HepG2 (cell line): ENCODE measurements around the gene OTX1. TPM values are rescaled to one million over a fixed set of nuclear protein-coding genes. Genes with fewer than 3 reads are reported as not detected.

Source experiments
- ATF7 ChIP-seq, 2 experiments: fragments of 450-650 bp in 1 of 2; sonication (generic) in 1 of 2; formaldehyde crosslinking in 1 of 2; IDR thresholded peaks; 2 replicates each; pipeline versions ENCODE4 v1.4.0 to v1.6.1; 2016 to 2020; ENCODE audit warnings: antibody characterized with exemption in 1 of 2, mild to moderate bottlenecking in 1 of 2, missing genetic modification reagents in 1 of 2
- DBP ChIP-seq: sonication (generic); formaldehyde crosslinking; IDR thresholded peaks from 2 replicates; pipeline ENCODE4 v1.4.0; 2020; ENCODE audit warnings: missing genetic modification reagents; ENCODE audit errors: not compliant biosample characterization
- ESRRA ChIP-seq: sonication (generic); formaldehyde crosslinking; IDR thresholded peaks from 2 replicates; pipeline ENCODE4 v1.5.1; 2020; ENCODE audit warnings: mild to moderate bottlenecking, low read depth, missing genetic modification reagents
- HMGXB4 ChIP-seq, 2 experiments: sonication (generic) in 1 of 2; formaldehyde crosslinking in 1 of 2; IDR thresholded peaks; 2 replicates each; pipeline versions ENCODE4 v1.4.0 to v1.6.1; 2018 to 2020; ENCODE audit warnings: missing genetic modification reagents in 2 of 2, borderline replicate concordance in 1 of 2, low read depth in 1 of 2, mild to moderate bottlenecking in 1 of 2, missing biosample characterization in 1 of 2
- HNF4G ChIP-seq, 2 experiments: sonication (generic) in 1 of 2; formaldehyde crosslinking in 1 of 2; IDR thresholded peaks; 2 replicates each; pipeline versions ENCODE4 v1.4.0 to v1.6.1; 2011 to 2020; ENCODE audit warnings: borderline replicate concordance in 2 of 2, low read depth in 2 of 2, mild to moderate bottlenecking in 2 of 2, low read length in 1 of 2, missing genetic modification reagents in 1 of 2, moderate library complexity in 1 of 2
- KAT7 ChIP-seq: IDR thresholded peaks from 2 replicates; pipeline ENCODE4 v1.6.1; 2018; ENCODE audit warnings: borderline replicate concordance, missing compliant biosample characterization
- KLF15 ChIP-seq: sonication (generic); formaldehyde crosslinking; IDR thresholded peaks from 2 replicates; pipeline ENCODE4 v1.8.1; 2023; ENCODE audit warnings: borderline replicate concordance, mild to moderate bottlenecking, inconsistent platforms, missing genetic modification reagents, mixed read lengths
- MAX ChIP-seq: IDR thresholded peaks from 2 replicates; pipeline ENCODE4 v1.6.1; 2012; ENCODE audit warnings: inconsistent platforms
- MEIS2 ChIP-seq: sonication (generic); formaldehyde crosslinking; IDR thresholded peaks from 2 replicates; pipeline ENCODE4 v1.9.0; 2021; ENCODE audit warnings: mild to moderate bottlenecking, missing genetic modification reagents
- MTF1 ChIP-seq: sonication (generic); formaldehyde crosslinking; IDR thresholded peaks from 2 replicates; pipeline ENCODE4 v1.5.0; 2020; ENCODE audit warnings: missing genetic modification reagents
- NKX3-1 ChIP-seq: sonication (generic); formaldehyde crosslinking; IDR thresholded peaks from 2 replicates; pipeline ENCODE4 v1.5.0; 2020; ENCODE audit warnings: missing genetic modification reagents
- PHF21A ChIP-seq: sonication (generic); formaldehyde crosslinking; IDR thresholded peaks from 2 replicates; pipeline ENCODE4 v1.5.0; 2020; ENCODE audit warnings: mild to moderate bottlenecking, missing genetic modification reagents
- RXRA ChIP-seq: sonication (generic); formaldehyde crosslinking; IDR thresholded peaks from 2 replicates; pipeline ENCODE4 v1.5.1; 2020; ENCODE audit warnings: missing genetic modification reagents
- SALL2 ChIP-seq: sonication (generic); formaldehyde crosslinking; IDR thresholded peaks from 2 replicates; pipeline ENCODE4 v1.8.1; 2023; ENCODE audit warnings: mild to moderate bottlenecking, missing genetic modification reagents, inconsistent platforms
- TEAD2 ChIP-seq: sonication (generic); formaldehyde crosslinking; IDR thresholded peaks from 2 replicates; pipeline ENCODE4 v1.9.0; 2021; ENCODE audit warnings: missing genetic modification reagents
- ZNF138 ChIP-seq: sonication (generic); formaldehyde crosslinking; IDR thresholded peaks from 2 replicates; pipeline ENCODE4 v1.5.0; 2020; ENCODE audit warnings: mild to moderate bottlenecking, low read depth, missing genetic modification reagents
- ZNF292 ChIP-seq: sonication (generic); formaldehyde crosslinking; IDR thresholded peaks from 2 replicates; pipeline ENCODE4 v1.8.1; 2022; ENCODE audit warnings: mild to moderate bottlenecking, low read depth, missing genetic modification reagents, borderline replicate concordance
- ZNF558 ChIP-seq: sonication (generic); formaldehyde crosslinking; IDR thresholded peaks from 2 replicates; pipeline ENCODE4 v1.9.0; 2022; ENCODE audit warnings: mild to moderate bottlenecking, missing genetic modification reagents, borderline replicate concordance
- ZNF609 ChIP-seq: sonication (generic); formaldehyde crosslinking; IDR thresholded peaks from 2 replicates; pipeline ENCODE4 v1.4.0; 2020; ENCODE audit warnings: mild to moderate bottlenecking, missing genetic modification reagents, borderline replicate concordance
- ZNF616 ChIP-seq: sonication (generic); formaldehyde crosslinking; IDR thresholded peaks from 2 replicates; pipeline ENCODE4 v1.5.0; 2020; ENCODE audit warnings: low read depth, mild to moderate bottlenecking, missing genetic modification reagents
- polyA plus RNA-seq, 8 experiments: library from polyadenylated mRNA; depleted of rRNA in 3 of 8; stranded (reverse) in 7 of 8; unstranded in 1 of 8; fragments of >200 nt; fragmentation: Illumina TruSeq in 4 of 8; extraction: Trizol in 4 of 8; gene quantifications; 2 replicates each; pipeline versions ENCODE4 v1.2.1 to v1.2.3, GENCODE V29; 2011 to 2016; ENCODE audit warnings: low read depth in 4 of 8, missing spikeins in 1 of 8, mixed read lengths in 1 of 8; ENCODE audit not compliant: insufficient read depth in 1 of 8
- total RNA-seq, 5 experiments: library from RNA; depleted of rRNA; stranded (reverse); fragments of >200 nt; fragmentation: Illumina TruSeq; extraction: Trizol; gene quantifications; 2 replicates each; pipeline ENCODE4 v1.2.3, GENCODE V29; 2016; ENCODE audit warnings: low read depth in 1 of 5

Gene OTX1
- total and polyA plus RNA-seq, 2 of the 13 experiments (the other 11 are each of a cell fraction or from before 2014, with no cell fraction given): 1.0 to 5.0 TPM

GRCh38 chr2:63049970-63050333, 678 bp upstream of the OTX1 start (continued):
- TF ChIP-seq ZNF609 (CRISPR knock-in tag) (no peak), TEAD2 (CRISPR knock-in tag) (peak; percentile 55; the same call in 1 of the 2 replicates), HMGXB4 (CRISPR knock-in tag; IDR thresholded peaks at IDR 0.05; ENCODE audit: borderline replicate concordance in 1 of 2, low read depth in 1 of 2) (peak in 1 of 2 experiments; percentile 15; a peak in 1 of 4 replicates), MTF1 (CRISPR knock-in tag) (peak; percentile 64; the same call in 1 of the 2 replicates), KAT7 (CRISPR knock-in tag) (peak; percentile 22; the same call in 1 of the 2 replicates), KLF15 (0 out of 2 replicates have a peak, but pooled peaks have one; percentile 10), PHF21A (CRISPR knock-in tag) (peak; percentile 39; the same call in 1 of the 2 replicates), ZNF292 (CRISPR knock-in tag) (0 out of 2 replicates have a peak, but pooled peaks have one; percentile 15), MAX (peak; percentile 76), ZNF616 (CRISPR knock-in tag) (0 out of 2 replicates have a peak, but pooled peaks have one; percentile 52), HNF4G (IDR thresholded peaks at IDR 0.05; ENCODE audit: borderline replicate concordance, low read depth, low read length) (no peak), HNF4G (CRISPR knock-in tag; IDR thresholded peaks at IDR 0.05; ENCODE audit: borderline replicate concordance, low read depth) (no peak), MEIS2 (CRISPR knock-in tag) (peak; percentile 70; the same call in 1 of the 2 replicates), ZNF138 (CRISPR knock-in tag) (0 out of 2 replicates have a peak, but pooled peaks have one; percentile 30), SALL2 (CRISPR knock-in tag) (0 out of 2 replicates have a peak, but pooled peaks have one; percentile 33), DBP (peak; percentile 56), NKX3-1 (CRISPR knock-in tag) (0 out of 2 replicates have a peak, but pooled peaks have one; percentile 80), ESRRA (no peak), RXRA (CRISPR knock-in tag) (0 out of 2 replicates have a peak, but pooled peaks have one; percentile 3), ZNF558 (CRISPR knock-in tag) (0 out of 2 replicates have a peak, but pooled peaks have one; percentile 36), ATF7 (IDR thresholded peaks at IDR 0.05) (no peak), ATF7 (CRISPR knock-in tag; IDR thresholded peaks at IDR 0.05) (no peak)
